Stimulated activated CD4-positive, alpha-beta T cell treated with anti-CD3 and anti-CD28 coated beads, Interleukin-2, amount 100 ng/mL, for 48 hours (primary cell): ENCODE results near the gene EIF6.
A peak's percentile ranks its signal among the peaks of the same experiment; 100 is the strongest.
"Not testable (repeated sequence)": the region's sequence is repeated elsewhere in the genome, so short reads cannot be mapped to it uniquely, and the experiment has no call there.

Experiments used
- DNase-seq, 2 donors: peaks; one replicate each; pipeline ENCODE4 v3.0.0-alpha.2; 2020

The EIF6 gene

GRCh38 chr20:35284267-35284991, at the start of gene EIF6:
EIF6 (minus strand) TSS chr20:35284772; CDS start chr20:35284487, 285 bp downstream.
- peak; percentile 70 to 73 for DNase-seq

- DNase-seq, result no peak
These were observed 49.0 kb upstream of the EIF6 start for GRCh38 chr20:35333606-35334005.

DNA sequence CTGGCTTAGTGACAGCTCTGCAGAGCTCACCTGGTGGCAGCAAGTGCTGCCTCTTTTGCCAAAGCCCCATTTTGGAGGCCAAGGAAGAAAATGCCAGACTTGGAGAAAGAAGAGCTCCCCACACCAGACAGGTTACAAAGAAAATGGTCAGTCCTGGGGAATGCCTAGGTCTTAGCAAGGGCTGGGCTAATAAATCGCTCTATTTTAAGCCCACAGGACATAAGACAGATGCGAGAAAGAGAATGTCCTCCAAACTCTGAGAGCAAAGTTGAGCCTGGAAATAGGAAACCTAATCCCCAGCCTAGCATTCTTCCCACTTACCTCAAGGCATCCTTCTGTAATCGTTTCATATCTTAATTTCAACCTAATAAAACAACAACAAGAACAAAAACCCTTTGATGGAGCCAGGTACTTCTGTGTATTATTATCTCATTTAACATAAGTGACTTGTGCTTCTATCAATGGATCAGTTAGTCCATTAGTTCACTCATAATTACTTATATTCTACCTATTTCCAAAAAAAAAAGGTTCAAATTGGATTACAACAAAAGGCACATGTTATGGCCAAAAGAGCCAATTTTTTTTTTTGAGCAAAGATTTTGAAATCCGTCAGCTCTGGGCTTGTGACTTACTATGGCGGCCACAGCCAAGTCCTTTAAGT, 48.1 kb upstream of the EIF6 start:
- no peak for DNase-seq

DNA sequence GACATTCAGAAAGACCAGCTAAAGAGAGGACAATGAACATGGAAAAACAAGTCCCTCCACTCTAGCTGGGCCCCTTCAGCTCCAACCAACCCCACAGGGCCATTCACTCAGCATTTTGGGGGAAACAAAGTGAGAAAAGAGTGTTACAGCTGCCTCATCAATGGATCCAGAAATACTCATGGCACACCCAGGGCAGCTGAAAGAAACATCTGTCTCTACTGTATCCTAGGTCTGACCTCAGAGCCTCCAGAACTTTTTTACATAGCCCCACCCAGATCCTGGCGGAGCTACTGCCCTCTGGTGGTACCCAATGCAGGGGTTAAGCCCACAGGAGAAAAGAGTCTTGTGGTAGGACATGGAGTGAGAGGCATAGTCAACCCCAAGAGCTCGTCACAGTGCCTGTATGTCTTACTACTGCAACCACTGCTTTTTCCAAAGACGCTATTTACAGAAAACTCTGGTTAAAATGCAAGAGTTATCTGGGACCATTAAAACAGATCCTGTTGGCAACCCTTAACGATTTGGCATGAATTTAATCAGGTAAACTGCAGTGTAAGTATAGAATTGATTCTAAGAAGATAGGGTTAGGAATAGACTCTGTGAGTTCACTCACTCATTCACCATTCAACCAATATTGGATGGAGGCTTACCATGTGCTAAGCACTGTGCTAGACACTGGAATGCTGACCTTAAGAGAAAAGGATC, 45.0 kb upstream of the EIF6 start:
- DNase-seq, result peak; percentile 54 to 58

DNA sequence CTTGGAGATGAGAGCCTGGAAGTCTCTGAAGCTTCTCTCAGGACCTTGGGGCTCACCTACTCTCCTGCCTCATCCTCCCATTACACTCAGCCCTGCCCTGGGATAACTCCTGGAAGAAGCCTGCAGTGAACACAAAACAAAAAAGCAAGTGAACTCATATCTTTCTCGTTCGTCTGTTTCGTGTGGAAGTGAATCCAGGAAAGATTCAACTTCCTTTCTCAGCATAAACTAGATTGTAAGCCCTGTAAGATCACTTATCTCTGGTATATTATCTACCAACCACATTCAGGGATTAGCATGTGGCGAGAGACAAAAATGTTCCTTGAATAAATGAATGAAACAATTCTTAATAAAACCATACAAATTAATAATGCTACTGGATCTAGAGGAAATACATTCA, 44.1 kb upstream of the EIF6 start:
- DNase-seq, result no peak

DNA sequence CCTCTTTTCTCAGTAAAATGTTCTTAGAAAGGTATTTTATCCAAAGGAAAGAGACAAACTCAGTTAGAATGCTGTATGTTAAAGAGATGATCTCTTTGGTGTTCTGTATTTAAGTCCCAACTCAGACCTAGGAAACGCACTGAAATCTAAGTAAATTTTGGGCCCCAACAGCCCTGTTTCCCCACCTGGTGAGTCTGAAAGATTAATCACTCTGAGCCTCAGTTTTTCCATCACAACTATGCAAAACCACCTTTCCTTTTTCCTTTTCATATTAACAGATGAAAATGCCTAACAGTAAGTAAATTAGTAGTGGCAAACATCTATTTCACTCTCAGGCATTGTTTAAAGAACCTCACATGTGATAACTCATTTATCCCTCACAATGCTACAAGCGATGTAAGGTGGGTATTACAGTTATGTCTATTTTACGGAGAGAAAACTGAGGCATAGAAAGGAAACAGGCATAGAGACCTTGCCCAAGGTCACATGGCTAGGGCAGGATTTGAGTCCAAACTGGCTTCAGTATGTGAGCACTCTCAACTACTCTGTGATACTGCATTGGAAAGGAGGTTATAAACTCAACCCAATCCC, 43.6 kb upstream of the EIF6 start:
- no peak for DNase-seq

DNA sequence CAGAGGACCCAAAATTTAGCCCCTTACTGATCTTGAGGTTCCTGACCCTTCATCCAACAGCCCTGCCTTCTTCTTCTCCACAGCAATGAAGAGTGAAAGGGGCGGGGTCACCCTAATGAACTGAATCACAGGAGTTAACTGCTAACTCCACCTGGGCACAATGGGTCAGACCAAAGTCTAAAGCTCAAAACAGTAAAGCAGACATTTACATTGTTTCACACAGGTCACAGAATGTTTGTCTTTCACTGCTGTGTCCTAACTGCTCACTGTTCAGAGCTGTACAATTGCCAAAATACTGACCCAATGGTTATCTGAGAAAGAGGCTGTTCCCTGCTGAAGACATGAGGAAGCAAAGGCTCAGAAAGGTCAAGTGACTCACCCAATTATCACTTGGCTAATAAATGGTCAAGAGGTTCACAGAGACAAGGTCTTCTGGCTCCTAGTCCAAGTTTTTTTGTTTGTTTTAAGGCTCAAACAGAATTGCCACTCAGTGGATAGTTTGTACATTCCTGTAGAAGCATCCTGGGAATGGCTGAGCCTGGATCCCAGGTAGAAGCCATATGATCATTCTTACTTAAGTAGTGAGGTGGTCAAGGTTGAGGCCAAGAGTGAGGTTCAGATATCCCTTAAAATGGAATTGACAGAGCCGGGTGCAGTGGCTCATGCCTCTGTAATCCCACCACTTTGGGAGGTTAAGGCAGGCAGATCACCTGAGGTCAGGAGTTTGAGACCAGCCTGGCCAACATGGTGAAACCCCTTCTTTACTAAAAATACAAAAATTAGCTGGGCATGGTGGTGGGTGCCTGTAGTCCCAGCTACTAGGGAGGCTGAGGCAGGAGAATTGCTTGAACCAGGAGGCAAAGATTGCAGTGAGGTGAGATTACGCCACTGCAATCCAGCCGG, 42.8 kb upstream of the EIF6 start:
- no peak for DNase-seq

DNA sequence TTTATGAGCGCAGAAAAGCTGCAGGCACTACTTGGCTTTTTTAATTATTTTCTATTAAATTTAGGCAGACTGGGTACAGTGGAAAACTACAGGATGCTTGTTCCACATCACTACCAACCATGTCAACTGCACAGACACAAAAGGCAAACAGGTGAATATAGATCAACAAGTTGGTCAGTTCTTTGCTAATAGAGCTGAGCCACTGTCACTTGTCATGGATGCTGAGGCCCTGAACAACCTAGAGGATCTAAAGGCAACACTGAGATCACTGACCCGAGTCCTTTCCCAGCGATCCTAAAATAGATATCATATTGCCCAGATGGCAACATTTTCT, 42.1 kb upstream of the EIF6 start:
- DNase-seq, result no peak

DNA sequence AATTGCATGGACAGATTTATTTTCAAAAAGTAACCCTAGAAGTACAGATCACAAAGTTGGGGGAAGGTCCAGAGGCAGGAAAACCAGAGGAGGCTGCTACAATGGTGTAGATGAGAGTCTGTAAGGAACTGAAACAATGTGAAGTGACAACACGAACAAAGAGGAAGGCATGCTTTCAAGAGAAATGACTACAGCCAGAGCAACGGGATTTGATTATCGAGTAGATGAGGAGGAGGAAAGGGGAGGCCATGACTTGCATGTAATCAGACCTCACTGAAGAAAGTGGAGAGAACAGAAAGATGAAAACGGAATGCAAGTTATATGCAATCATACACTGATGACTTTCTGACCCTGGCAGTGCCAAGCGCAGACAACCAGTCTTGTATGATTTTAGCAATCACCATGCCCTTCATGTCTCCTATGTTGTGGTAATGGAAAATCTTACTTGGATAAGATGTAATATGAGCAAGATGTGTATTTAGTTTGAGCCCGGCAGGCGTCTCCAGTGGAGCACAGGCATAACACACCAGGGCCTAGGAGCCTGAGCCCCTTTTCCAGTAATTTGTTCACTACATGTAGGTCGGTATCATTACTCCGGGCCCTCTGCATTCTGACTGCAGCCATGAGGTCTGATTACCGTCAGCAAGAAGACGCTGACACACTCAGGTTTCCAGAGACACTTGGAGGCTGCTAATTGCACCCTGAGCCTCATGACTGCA, 41.6 kb upstream of the EIF6 start:
- DNase-seq, result no peak

DNA sequence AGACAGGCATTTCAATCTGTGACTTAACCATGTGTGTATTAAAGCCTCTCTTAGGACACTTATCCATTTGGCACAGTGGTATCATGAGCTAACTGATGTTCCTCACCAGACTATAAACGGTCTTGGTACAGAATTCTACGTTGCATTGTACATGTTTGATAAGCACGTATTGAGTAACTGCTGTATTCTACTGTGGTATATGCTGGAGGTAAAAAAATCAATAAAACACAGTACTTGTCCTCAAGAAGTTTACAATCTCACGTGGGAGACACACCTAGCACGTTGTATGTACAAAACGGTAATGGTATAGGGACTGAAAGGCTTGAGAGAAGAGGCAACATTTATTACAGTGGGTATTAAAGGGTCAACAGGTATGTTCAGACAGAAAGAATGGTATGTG, 40.8 kb upstream of the EIF6 start:
- no peak for DNase-seq

DNA sequence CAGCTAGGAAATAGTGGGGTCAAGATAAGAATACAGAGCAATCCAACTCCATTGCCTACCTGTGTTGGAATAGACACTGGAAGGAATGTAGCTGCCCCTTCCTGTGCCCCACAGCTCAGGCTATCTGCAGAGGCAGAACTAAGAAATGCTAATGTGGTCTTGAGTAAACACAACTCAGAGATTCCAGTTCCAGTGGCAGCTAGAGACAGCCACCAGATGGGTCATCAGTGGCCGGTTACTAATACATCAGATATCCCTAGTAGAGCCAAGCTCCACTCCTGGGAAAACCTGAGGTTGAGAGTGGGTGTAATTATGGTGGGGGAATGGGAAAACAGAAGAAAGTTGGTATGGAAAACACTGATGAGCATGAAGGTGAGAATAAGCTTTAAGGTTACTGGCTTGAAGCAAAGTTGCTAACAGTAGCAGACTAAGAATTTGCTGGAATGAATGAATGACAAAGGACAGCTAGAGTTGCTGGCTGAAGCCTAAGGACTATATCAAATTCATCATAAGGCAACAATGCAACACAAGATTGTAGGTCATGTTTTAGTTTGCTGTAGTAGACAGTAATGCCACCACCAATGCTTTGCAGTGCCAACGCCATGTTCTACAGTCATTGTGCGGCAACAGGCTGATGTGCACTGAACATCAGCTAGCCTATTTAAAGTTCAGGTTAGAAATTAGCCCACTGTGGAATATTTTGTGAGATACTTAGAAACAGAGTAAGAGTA, 36.0 kb upstream of the EIF6 start:
- DNase-seq, result no peak

GRCh38 chr20:35319871-35320197, 35.3 kb upstream of the EIF6 start:
- DNase-seq, result no peak

GRCh38 chr20:35319192-35319870, 34.8 kb upstream of the EIF6 start:
- DNase-seq, result no peak

GRCh38 chr20:35318502-35319157, 34.1 kb upstream of the EIF6 start:
- DNase-seq, result no peak

GRCh38 chr20:35317416-35318210, 33.0 kb upstream of the EIF6 start:
- DNase-seq, result no peak

DNA sequence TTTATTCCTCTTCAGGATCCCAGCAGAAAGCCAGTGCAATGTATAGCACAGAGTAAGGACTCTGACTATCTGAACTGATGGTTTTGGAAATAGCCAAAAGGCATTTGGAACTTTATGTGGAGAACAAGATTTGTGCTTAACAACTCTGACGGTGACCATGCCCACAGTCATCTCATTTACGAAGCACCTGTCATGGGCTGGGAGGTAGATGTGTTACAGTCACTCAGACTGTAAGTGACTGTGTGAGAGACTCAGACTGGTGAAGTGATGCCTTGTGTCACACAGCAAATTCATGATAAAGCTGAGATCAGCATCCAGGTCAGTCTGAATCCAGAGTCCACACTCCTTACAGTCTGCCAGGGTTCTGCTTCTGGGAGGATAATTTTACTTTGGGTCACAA, 31.5 kb upstream of the EIF6 start:
- DNase-seq, result no peak

DNA sequence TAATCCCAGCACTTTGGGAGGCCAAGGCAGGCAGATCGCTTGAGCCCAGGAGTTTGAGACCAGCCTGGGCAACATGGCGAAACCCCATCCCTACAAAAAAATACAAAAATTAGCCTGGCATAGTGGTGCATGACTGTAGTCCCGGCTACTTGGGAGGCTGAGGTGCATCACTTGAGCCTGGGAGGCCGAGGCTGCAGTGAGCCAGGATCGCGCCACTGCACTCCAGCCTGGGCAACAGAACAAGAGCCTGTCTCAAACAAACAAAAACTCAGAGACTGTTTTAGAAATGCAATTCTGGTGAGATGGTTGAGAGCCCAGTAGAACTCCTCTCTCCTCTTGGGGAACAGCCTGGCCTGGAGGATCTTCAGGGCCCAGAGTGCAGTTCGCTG, 31.1 kb upstream of the EIF6 start:
- DNase-seq, result not testable (repeated sequence)

- DNase-seq, result no peak
These were observed 30.5 kb upstream of the EIF6 start for GRCh38 chr20:35314816-35315631.

GRCh38 chr20:35312318-35312717, 27.7 kb upstream of the EIF6 start:
- no peak for DNase-seq
